Hepatocyte (in vitro differentiated cells): ENCODE measurements around the gene RARB.

Experiments used
- CTCF ChIP-seq: fragments of 200-600 bp; sonication (generic); IDR thresholded peaks from 2 replicates; pipeline ENCODE4 v1.5.1; 2016; ENCODE audit warnings: antibody characterized with exemption, mild to moderate bottlenecking; ENCODE audit not compliant: poor library complexity
- EZH2 ChIP-seq: fragments of 200-600 bp; sonication (generic); IDR thresholded peaks from 2 replicates; pipeline ENCODE4 v1.6.1; 2016; ENCODE audit warnings: antibody characterized with exemption, mild to moderate bottlenecking, borderline replicate concordance
- EZH2phosphoT487 ChIP-seq: fragments of 200-600 bp; sonication (generic); IDR thresholded peaks from one replicate; pipeline ENCODE4 v1.6.1; 2018; ENCODE audit warnings: antibody characterized with exemption, mild to moderate bottlenecking, low read depth, moderate library complexity; ENCODE audit not compliant: unreplicated experiment, severe bottlenecking

GRCh38 chr3:25508901-25509300 is 80.8 kb downstream of the RARB start:
- TF ChIP-seq EZH2phosphoT487 = no peak
- no peak for TF ChIP-seq EZH2
- TF ChIP-seq CTCF = no peak
